Measurements from ENCODE around the gene HECTD2.
"Not testable (repeated sequence)": the region's sequence is repeated elsewhere in the genome, so short reads cannot be mapped to it uniquely, and the experiment has no call there.

Gene HECTD2

DNA sequence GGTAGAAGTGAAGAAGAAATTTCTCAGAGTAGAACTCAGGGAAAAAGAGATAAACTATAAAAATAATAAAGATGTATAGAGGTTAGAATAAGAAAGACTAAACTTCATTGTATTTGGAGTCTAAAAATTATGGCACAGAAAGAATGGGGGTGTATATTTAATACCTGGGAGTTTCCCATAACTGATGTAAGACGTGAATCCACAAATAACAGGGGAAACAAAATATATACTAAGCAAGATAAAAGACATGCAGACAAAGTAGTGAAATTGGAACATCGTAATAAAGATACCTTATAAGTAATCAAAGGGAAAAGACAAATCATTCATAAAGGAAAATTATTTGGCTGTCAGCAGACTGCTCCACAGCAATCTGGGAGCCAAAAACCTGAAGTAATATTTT is 62.8 kb downstream of the HECTD2 start:
- no peak for DNase-seq (ENCODE audit: low read depth in 2 of 2)

DNA sequence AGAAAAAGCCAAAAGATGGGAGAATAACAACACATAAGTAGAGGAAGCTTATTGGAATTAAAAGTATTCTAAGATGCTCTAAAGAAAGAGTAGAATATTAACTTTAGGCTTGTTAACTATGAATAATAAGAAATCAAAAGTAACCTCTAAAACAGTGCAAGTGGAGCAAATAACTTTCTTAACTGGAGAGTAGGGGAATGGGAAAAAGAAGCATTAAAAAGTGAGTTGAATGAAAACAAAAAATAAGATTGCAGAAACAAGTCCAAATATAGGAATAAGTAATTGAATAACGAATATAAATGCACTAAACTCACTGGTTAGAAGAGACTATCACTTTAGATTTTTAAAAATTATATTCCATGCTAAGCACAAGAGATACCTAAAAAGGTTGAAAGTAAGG is 63.9 kb downstream of the HECTD2 start:
- no peak for DNase-seq (ENCODE audit: low read depth in 2 of 2)

- no peak for DNase-seq (ENCODE audit: low read depth in 2 of 2)
These were observed 67.1 kb downstream of the HECTD2 start for GRCh38 chr10:91477236-91477635.

- DNase-seq (ENCODE audit: low read depth in 2 of 2), result no peak
These were observed 69.4 kb downstream of the HECTD2 start for GRCh38 chr10:91479583-91479982.

- no peak for DNase-seq (ENCODE audit: low read depth in 2 of 2)
These were observed 77.9 kb downstream of the HECTD2 start for GRCh38 chr10:91487911-91488582.

DNA sequence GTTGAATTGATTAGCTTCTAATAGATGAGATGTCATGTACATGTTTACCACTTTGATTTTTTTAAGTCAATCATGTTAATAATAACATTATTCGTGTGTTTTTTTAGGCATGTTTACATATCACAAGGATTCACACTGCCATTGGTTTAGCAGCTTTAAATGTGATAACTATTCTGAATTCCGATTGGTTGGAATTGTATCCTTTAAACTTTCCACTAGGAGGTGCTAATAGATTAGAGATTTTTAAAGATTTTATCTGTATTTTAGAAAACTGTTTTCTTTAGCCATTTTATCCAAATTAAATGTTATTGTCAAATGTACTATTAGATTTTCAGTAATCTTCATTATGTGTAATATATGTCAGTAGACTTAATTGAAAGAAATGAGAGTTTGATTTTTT is 83.2 kb downstream of the HECTD2 start:
- DNase-seq (ENCODE audit: low read depth in 2 of 2), result no peak

GRCh38 chr10:91495402-91495801 is 85.3 kb downstream of the HECTD2 start:
- no peak for DNase-seq (ENCODE audit: low read depth in 2 of 2)

GRCh38 chr10:91496016-91496415 is 85.9 kb downstream of the HECTD2 start:
- no peak for DNase-seq (ENCODE audit: low read depth in 2 of 2)

- DNase-seq (ENCODE audit: low read depth in 2 of 2), result no peak
These were observed 101.6 kb downstream of the HECTD2 start for GRCh38 chr10:91511549-91512330.

DNA sequence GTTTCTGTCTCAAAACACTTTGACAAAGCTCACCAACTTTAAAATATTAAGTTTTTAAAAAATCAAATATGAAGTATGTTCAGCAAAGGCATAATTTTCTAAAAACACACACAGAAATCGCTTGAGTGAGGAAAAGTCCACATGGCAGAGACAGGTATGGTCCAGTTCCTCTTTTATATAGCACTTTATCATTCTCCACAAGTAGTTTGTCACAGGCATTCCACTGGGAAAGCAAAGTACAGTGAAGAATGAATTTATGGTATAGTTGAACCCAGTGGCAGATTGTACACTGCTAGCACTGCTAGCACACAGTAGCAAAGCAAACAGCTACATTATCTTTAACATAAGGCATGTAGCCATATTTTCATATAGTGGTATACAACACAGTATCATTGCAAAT is 102.3 kb downstream of the HECTD2 start:
- DNase-seq (ENCODE audit: low read depth in 2 of 2), result no peak

- no peak for DNase-seq (ENCODE audit: low read depth in 2 of 2)
These were observed 103.7 kb downstream of the HECTD2 start for GRCh38 chr10:91513598-91514424.

GRCh38 chr10:91514787-91515186 is 104.6 kb downstream of the HECTD2 start:
- no peak for DNase-seq (ENCODE audit: low read depth in 2 of 2)

DNA sequence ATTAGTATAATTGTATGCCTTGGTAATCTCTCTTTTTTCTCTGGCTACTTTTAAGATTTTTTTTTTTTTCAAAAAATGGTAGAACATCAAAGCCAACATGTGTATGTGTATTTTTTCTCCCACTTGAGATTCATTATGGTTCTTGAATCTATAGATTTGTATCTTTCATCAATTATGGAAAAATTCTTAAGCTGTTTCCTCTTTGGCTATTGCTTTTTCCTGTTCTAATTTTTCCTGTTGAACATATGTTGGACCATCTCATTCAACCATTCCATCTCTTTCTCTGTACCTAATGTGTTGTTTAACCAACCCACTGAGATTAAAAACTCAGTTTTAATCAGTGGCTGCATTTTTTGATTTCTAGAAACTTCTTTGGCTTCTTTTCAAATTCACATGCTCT is 107.2 kb downstream of the HECTD2 start:
- DNase-seq (ENCODE audit: low read depth in 2 of 2), result no peak

- DNase-seq (ENCODE audit: low read depth in 2 of 2), result no peak
These were observed 109.9 kb downstream of the HECTD2 start for GRCh38 chr10:91519899-91520514.

DNA sequence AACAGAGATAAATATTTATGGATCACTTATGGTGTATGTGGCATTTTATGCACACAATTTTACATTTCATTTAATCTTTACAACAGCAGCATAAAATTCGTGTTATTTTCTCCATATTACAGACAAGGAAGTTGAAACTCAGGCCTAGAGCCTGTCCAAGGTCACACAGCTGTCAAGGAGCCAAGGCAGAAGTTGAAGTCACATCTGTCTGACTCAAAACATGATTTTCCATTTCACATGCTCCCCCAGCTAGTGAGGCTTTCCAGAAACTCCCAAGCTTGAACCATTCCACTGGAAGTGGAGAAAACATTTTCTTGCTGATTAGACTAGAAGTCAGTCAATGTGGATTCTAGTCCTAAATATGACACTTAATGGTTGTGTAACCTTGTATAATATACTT is 110.5 kb downstream of the HECTD2 start:
- DNase-seq (ENCODE audit: low read depth in 2 of 2), result no peak

- DNase-seq (ENCODE audit: low read depth in 2 of 2), result no peak
These were observed 111.3 kb downstream of the HECTD2 start for GRCh38 chr10:91521439-91521838.

DNA sequence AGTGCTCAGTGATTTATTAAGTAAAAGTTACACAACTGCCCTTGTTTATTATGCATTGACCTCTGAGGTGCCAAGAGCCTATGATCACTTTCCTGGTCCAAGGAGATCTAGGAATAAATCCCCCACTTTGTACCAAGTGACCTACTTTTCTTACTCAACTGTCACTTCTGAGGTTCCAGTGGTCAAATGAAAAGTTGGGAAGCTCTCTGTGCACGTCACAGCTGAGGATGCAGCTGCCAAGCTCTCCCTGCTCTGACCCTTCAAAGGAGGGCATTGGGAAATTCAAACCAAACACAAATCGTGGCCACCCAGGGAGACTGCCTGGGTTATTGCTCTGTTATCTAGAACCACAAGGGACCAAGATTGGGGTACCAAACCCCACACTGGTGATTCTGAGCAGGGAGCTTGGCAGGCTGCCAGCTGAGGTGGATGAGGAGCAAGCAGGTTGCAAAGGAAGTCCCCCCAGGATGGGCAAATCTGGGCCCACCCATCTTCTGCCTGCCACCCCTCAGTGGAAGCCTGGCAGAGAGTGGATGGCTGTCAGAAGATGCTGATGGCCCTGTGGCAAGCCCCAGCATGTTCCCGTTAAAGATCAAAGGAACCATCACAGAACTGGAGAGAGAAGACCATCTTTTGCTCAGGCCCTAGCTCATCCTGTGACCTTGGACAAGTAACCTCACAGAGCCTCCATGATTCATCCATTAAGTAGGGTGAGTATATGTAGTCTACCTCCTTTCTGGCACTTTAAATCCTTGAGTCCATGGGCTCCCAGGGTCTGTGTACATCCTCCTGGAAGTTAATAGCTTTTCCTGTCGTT is 116.0 kb downstream of the HECTD2 start:
- DNase-seq (ENCODE audit: low read depth in 2 of 2), result no peak

DNA sequence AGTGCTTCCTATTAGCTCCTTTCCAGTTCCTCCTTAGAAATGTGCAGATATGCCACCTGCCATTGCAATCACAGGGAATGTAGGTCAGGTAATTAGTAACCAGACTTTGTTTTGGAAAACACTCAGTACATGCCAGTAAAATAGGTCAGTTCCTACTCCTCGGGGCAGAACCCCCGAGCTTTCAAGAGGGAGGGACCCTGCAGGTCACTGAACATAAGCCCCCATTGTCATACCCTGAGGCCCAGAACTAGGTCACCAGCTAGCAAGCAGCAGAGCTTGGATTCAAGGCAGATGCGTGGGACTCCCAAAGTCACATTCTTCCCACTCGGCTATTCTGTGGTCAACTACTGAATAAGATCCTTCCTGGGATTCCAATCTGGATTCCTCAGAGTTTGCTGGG is 117.9 kb downstream of the HECTD2 start:
- DNase-seq (ENCODE audit: low read depth in 2 of 2), result no peak

DNA sequence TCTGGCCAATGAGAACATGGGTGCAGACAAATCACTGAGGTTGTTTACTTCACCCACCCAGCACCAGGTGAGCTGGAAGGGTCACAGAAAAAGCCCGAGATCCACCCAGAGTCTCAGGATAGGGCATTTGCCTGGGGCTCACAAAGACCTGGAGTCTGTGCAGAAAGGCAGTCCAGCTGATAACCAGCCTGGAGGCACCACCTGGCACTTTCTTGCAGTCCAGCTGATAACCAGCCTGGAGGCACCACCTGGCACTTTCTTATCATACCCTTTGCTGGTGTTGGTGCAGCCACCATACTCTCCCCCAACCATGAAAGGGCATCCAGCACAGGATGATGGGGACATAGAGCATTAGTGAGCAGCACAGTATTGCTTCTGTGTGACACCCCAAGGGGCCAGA is 118.6 kb downstream of the HECTD2 start:
- DNase-seq (ENCODE audit: low read depth in 2 of 2), result no peak

- not testable (repeated sequence) for DNase-seq (ENCODE audit: low read depth in 2 of 2)
These were observed 124.6 kb downstream of the HECTD2 start for GRCh38 chr10:91534789-91535188.

- no peak for DNase-seq (ENCODE audit: low read depth in 2 of 2)
These were observed 126.0 kb downstream of the HECTD2 start for GRCh38 chr10:91536111-91536510.

Data from stimulated activated CD8-positive, alpha-beta memory T cell treated with anti-CD3 and anti-CD28 coated beads, Interleukin-2, amount 100 ng/mL, for 1 hour (primary cell).